Measurements from ENCODE around the gene LRIG1.

GRCh38 chr3:66425576-66426114, 75.2 kb downstream of the LRIG1 start:
- TF ChIP-seq CTCF (IDR thresholded peaks at IDR 0.05) (no peak), POLR2A (IDR thresholded peaks at IDR 0.05) (no peak), EP300 (IDR thresholded peaks at IDR 0.05) (no peak)

Data from tibial nerve (tissue), 4 donors.